Activated naive CD8-positive, alpha-beta T cell treated with anti-CD3 and anti-CD28 coated beads for 36 hours (primary cell): Measurements from ENCODE around the gene DDRGK1. TPM values are rescaled to one million over a fixed set of nuclear protein-coding genes. Genes with fewer than 3 reads are reported as not detected.

Source experiments
- DNase-seq: peaks from one replicate; pipeline ENCODE4 v3.0.0; 2021
- H3K27ac Mint-ChIP-seq: one replicate; pipeline ENCODE4 v1.8.0; 2022; ENCODE audit warnings: mild to moderate bottlenecking, moderate library complexity, mixed read lengths
- H3K27me3 Mint-ChIP-seq: one replicate; pipeline ENCODE4 v1.8.0; 2022; ENCODE audit warnings: mild to moderate bottlenecking, mixed read lengths
- H3K36me3 Mint-ChIP-seq: one replicate; pipeline ENCODE4 v1.8.0; 2021; ENCODE audit warnings: mild to moderate bottlenecking, mixed read lengths
- H3K4me1 Mint-ChIP-seq: one replicate; pipeline ENCODE4 v1.8.0; 2021; ENCODE audit warnings: mixed read lengths
- H3K4me3 Mint-ChIP-seq: one replicate; pipeline ENCODE4 v1.8.0; 2022; ENCODE audit warnings: mild to moderate bottlenecking, moderate library complexity, mixed read lengths
- H3K9me3 Mint-ChIP-seq: one replicate; pipeline ENCODE4 v1.8.0; 2022; ENCODE audit warnings: mixed read lengths
- total RNA-seq, 2 experiments: library from RNA; stranded (reverse); gene quantifications; one replicate each; pipeline ENCODE4 v1.2.3, GENCODE V29; 2021

The DDRGK1 gene
- total RNA-seq, 2 experiments from 2014 or later, result 58.8 to 62.0 TPM

GRCh38 chr20:3209257-3209945 is 4.9 kb upstream of the DDRGK1 start, which contains the start of gene ITPA:
ITPA (plus strand) TSS chr20:3209498; CDS start chr20:3209552, 54 bp downstream.
- no peaks in the 10 kb centered on the region for H3K27me3 Mint-ChIP-seq
- H3K36me3 Mint-ChIP-seq, result peaks cover 12% of the 10 kb centered on the region
- peak; percentile 69 for DNase-seq
- H3K4me1 Mint-ChIP-seq, result peaks cover 16% of the 10 kb centered on the region
- H3K27ac Mint-ChIP-seq, result peak within 1 kb of the TSS; percentile 92
- peak within 1 kb of the TSS; percentile 92 for H3K4me3 Mint-ChIP-seq
- no peaks in the 10 kb centered on the region for H3K9me3 Mint-ChIP-seq

GRCh38 chr20:3208786-3209256 is 4.3 kb upstream of the DDRGK1 start:
- H3K27me3 Mint-ChIP-seq, result no peaks in the 10 kb centered on the region
- DNase-seq, result no peak
- no peaks in the 10 kb centered on the region for H3K9me3 Mint-ChIP-seq
- H3K27ac Mint-ChIP-seq, result peak overlapping the region; percentile 92
- H3K36me3 Mint-ChIP-seq, result peaks cover 11% of the 10 kb centered on the region
- peaks cover 16% of the 10 kb centered on the region for H3K4me1 Mint-ChIP-seq
- peak overlapping the region; percentile 92 for H3K4me3 Mint-ChIP-seq

GRCh38 chr20:3203315-3204123 is 963 bp downstream of the DDRGK1 start:
- peak overlapping the region; percentile 95 for H3K4me3 Mint-ChIP-seq
- peaks cover 27% of the 10 kb centered on the region for H3K36me3 Mint-ChIP-seq
- no peaks in the 10 kb centered on the region for H3K27me3 Mint-ChIP-seq
- H3K27ac Mint-ChIP-seq, result peak overlapping the region; percentile 96
- no peaks in the 10 kb centered on the region for H3K9me3 Mint-ChIP-seq
- peak; percentile 46 for DNase-seq
- H3K4me1 Mint-ChIP-seq, result peaks cover 10% of the 10 kb centered on the region

- Mint-ChIP-seq H3K9me3 (no peaks in the 10 kb centered on the region), H3K36me3 (peaks cover 27% of the 10 kb centered on the region), H3K27me3 (no peaks in the 10 kb centered on the region), H3K27ac (peak overlapping the region; percentile 25), H3K4me3 (peak overlapping the region; percentile 95), H3K4me1 (peaks cover 10% of the 10 kb centered on the region)
- DNase-seq, result no peak
These were observed 1.5 kb downstream of the DDRGK1 start for GRCh38 chr20:3202965-3203314.

- Mint-ChIP-seq H3K4me3 (no peak overlapping the region), H3K27ac (no peak overlapping the region), H3K27me3 (no peaks in the 10 kb centered on the region), H3K4me1 (peaks cover 17% of the 10 kb centered on the region), H3K9me3 (no peaks in the 10 kb centered on the region), H3K36me3 (peaks cover 33% of the 10 kb centered on the region)
- no peak for DNase-seq
These were observed 4.3 kb downstream of the DDRGK1 start for GRCh38 chr20:3199976-3200755.

GRCh38 chr20:3199206-3199605 is 5.3 kb downstream of the DDRGK1 start:
- Mint-ChIP-seq H3K4me3 (no peak overlapping the region), H3K27me3 (no peaks in the 10 kb centered on the region), H3K27ac (no peak overlapping the region)

GRCh38 chr20:3195590-3196237 is 8.8 kb downstream of the DDRGK1 start:
- Mint-ChIP-seq H3K27ac (peak overlapping the region; percentile 23), H3K4me3 (no peak overlapping the region), H3K4me1 (peaks cover 10% of the 10 kb centered on the region), H3K36me3 (peaks cover 29% of the 10 kb centered on the region), H3K9me3 (no peaks in the 10 kb centered on the region), H3K27me3 (no peaks in the 10 kb centered on the region)
- no peak for DNase-seq

More at GRCh38 chr20:3199206-3199605, 5.3 kb downstream of the DDRGK1 start:
- Mint-ChIP-seq H3K4me1 (peaks cover 17% of the 10 kb centered on the region), H3K9me3 (no peaks in the 10 kb centered on the region), H3K36me3 (peaks cover 33% of the 10 kb centered on the region)
- DNase-seq, result no peak

- H3K9me3 Mint-ChIP-seq, result no peaks in the 10 kb centered on the region
- H3K27ac Mint-ChIP-seq, result no peak overlapping the region
- H3K27me3 Mint-ChIP-seq, result no peaks in the 10 kb centered on the region
- peaks cover 13% of the 10 kb centered on the region for H3K4me1 Mint-ChIP-seq
- no peak for DNase-seq
- peaks cover 24% of the 10 kb centered on the region for H3K36me3 Mint-ChIP-seq
- no peak overlapping the region for H3K4me3 Mint-ChIP-seq
These were observed 9.7 kb downstream of the DDRGK1 start for GRCh38 chr20:3194617-3195280.

GRCh38 chr20:3193806-3194616 is 10.5 kb downstream of the DDRGK1 start:
- Mint-ChIP-seq H3K4me3 (no peak overlapping the region), H3K27me3 (no peaks in the 10 kb centered on the region), H3K36me3 (peaks cover 17% of the 10 kb centered on the region), H3K9me3 (no peaks in the 10 kb centered on the region), H3K4me1 (peaks cover 13% of the 10 kb centered on the region), H3K27ac (no peak overlapping the region)
- DNase-seq, result no peak

GRCh38 chr20:3192226-3193015 is 12.1 kb downstream of the DDRGK1 start:
- no peaks in the 10 kb centered on the region for H3K27me3 Mint-ChIP-seq
- peaks cover 14% of the 10 kb centered on the region for H3K36me3 Mint-ChIP-seq
- no peak overlapping the region for H3K27ac Mint-ChIP-seq
- H3K9me3 Mint-ChIP-seq, result no peaks in the 10 kb centered on the region
- peaks cover 13% of the 10 kb centered on the region for H3K4me1 Mint-ChIP-seq
- no peak for DNase-seq
- no peak overlapping the region for H3K4me3 Mint-ChIP-seq

- Mint-ChIP-seq H3K4me3 (no peak overlapping the region), H3K9me3 (no peaks in the 10 kb centered on the region), H3K4me1 (peaks cover 10% of the 10 kb centered on the region), H3K27ac (no peak overlapping the region), H3K27me3 (no peaks in the 10 kb centered on the region), H3K36me3 (peaks cover 13% of the 10 kb centered on the region)
- DNase-seq, result no peak
These were observed 13.8 kb downstream of the DDRGK1 start for GRCh38 chr20:3190681-3191111.

- peaks cover 6% of the 10 kb centered on the region for H3K4me1 Mint-ChIP-seq
- no peaks in the 10 kb centered on the region for H3K9me3 Mint-ChIP-seq
- no peak overlapping the region for H3K4me3 Mint-ChIP-seq
- no peak for DNase-seq
- peak overlapping the region; percentile 22 for H3K27ac Mint-ChIP-seq
- peaks cover 10% of the 10 kb centered on the region for H3K36me3 Mint-ChIP-seq
- no peaks in the 10 kb centered on the region for H3K27me3 Mint-ChIP-seq
These were observed 14.8 kb downstream of the DDRGK1 start for GRCh38 chr20:3189561-3190131.
